ENCODE measurements around the gene PADI3. TPM values are rescaled to one million over a fixed set of nuclear protein-coding genes. Genes with fewer than 3 reads are reported as not detected.

The PADI3 gene
- total and polyA plus RNA-seq, 2 donors (not counting 3 experiments of a cell fraction or from before 2014, with no cell fraction given) = not detected

DNA sequence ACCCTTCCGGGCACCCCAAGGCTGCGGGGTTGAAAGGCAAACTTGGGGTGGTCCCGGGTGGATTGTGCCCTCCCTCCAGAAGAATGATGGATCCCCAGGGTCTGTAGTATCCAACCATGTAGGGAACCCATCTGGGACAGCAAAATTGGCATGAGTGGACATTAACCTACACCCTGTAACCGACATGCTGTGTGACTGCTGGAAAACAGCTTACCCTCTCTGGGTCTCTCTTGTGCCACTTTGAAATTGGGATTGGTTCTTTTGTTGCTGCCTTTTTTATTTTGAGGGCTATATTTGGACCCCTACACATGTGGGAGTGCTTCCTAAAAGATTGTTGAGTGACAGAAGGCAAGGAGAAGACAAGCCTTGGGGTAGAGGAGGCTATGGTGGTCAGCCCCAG lies 24.5 kb upstream of the PADI3 start:
- Histone ChIP-seq H3K9me3 (replicated peaks; ENCODE audit: control insufficient read depth, insufficient read depth, low read length) (no peaks in the 10 kb centered on the region), H3K9ac (replicated peaks; ENCODE audit: extremely low read depth, insufficient read depth, low read length) (no peak overlapping the region), H3K4me1 (ENCODE audit: control insufficient read depth, extremely low read depth, insufficient read depth, low read length) (no peaks in the 10 kb centered on the region), H3K9me1 (replicated peaks; ENCODE audit: control insufficient read depth, extremely low read depth, insufficient read depth, low read length) (no peaks in the 10 kb centered on the region), H3K79me2 (ENCODE audit: control insufficient read depth, insufficient read depth, low read length) (no peaks in the 10 kb centered on the region), H3K36me3 (ENCODE audit: control insufficient read depth in 2 of 2, extremely low read depth in 1 of 2, insufficient read depth in 2 of 2, low read length in 2 of 2) (no peaks in the 10 kb centered on the region), H2AFZ (ENCODE audit: low read depth, low read length) (no peak overlapping the region), H4K20me1 (replicated peaks; ENCODE audit: control insufficient read depth, extremely low read depth, insufficient read depth, low read length) (no peaks in the 10 kb centered on the region), H3K27me3 (ENCODE audit: control insufficient read depth in 2 of 2, insufficient read depth in 2 of 2, low read length in 2 of 2) (no peaks in the 10 kb centered on the region), H3K27ac (ENCODE audit: insufficient read depth, low read depth, low read length) (no peak overlapping the region), H3K4me2 (ENCODE audit: insufficient read depth, low read length) (no peak overlapping the region), H3K4me3 (replicated peaks in 1 of 3; ENCODE audit: insufficient read depth in 1 of 3, low read depth in 1 of 3, low read length in 3 of 3) (no peak overlapping the region)
- DNase-seq (ENCODE audit: low read depth, low spot score) (no peak), FAIRE-seq (no peak)
- TF ChIP-seq, protein P1, sequence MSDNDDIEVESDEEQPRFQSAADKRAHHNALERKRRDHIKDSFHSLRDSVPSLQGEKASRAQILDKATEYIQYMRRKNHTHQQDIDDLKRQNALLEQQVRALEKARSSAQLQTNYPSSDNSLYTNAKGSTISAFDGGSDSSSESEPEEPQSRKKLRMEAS (IDR thresholded peaks at IDR 0.05; ENCODE audit: insufficient read depth, insufficient read length) = no peak
- TF ChIP-seq, protein P2, sequence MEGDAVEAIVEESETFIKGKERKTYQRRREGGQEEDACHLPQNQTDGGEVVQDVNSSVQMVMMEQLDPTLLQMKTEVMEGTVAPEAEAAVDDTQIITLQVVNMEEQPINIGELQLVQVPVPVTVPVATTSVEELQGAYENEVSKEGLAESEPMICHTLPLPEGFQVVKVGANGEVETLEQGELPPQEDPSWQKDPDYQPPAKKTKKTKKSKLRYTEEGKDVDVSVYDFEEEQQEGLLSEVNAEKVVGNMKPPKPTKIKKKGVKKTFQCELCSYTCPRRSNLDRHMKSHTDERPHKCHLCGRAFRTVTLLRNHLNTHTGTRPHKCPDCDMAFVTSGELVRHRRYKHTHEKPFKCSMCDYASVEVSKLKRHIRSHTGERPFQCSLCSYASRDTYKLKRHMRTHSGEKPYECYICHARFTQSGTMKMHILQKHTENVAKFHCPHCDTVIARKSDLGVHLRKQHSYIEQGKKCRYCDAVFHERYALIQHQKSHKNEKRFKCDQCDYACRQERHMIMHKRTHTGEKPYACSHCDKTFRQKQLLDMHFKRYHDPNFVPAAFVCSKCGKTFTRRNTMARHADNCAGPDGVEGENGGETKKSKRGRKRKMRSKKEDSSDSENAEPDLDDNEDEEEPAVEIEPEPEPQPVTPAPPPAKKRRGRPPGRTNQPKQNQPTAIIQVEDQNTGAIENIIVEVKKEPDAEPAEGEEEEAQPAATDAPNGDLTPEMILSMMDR (IDR thresholded peaks at IDR 0.05; ENCODE audit: extremely low read depth in 1 of 2, insufficient read depth in 1 of 2, low read depth in 1 of 2, low read length in 2 of 2) = no peak
- TF ChIP-seq GATA2 (IDR thresholded peaks at IDR 0.05; ENCODE audit: insufficient read depth, insufficient read length, low read depth, low read length) (no peak), JUN (IDR thresholded peaks at IDR 0.05; ENCODE audit: borderline replicate concordance, insufficient read depth, insufficient read length, low read depth) (no peak), POLR2A (IDR thresholded peaks at IDR 0.05; ENCODE audit: low read depth, low read length) (no peak)
- ChIA-PET POLR2A (no interaction called here), CTCF (no interaction called here)
- intact Hi-C loops (cut with micrococcal nuclease) (no loop called here), dilution Hi-C loops (cut with MboI; ENCODE audit: extremely low pct_ligation_motif_present, low sequenced_read_pairs) (no loop called here)
- no TSS peak for BruUV-seq (replicated peaks)

DNA sequence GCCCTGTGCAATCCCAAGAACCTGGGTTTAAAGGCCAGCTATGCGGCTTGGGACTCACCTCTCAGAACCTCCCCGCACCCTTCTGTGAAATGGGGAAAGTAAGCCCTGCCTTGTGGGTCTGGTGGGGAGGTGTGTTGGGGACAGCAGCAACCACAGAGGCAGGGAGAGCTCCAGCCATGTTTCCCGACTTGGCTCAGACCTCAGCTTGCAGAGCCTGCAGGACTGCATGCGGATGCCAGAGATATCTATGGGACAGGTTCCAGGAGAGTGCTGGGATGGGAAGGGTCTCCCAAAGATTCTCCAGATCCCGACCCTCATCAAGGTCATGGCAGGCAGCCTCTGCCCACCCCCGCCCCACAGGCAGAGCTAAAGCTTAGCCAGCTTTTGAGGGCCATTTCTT lies 23.8 kb upstream of the PADI3 start:
- no peaks in the 10 kb centered on the region for H3K79me2 ChIP-seq (ENCODE audit: control insufficient read depth, insufficient read depth, low read length)
- H3K9me1 ChIP-seq (replicated peaks; ENCODE audit: control insufficient read depth, extremely low read depth, insufficient read depth, low read length) = no peaks in the 10 kb centered on the region
- H3K4me2 ChIP-seq (ENCODE audit: insufficient read depth, low read length) = no peak overlapping the region
- H3K27ac ChIP-seq (ENCODE audit: insufficient read depth, low read depth, low read length) = no peak overlapping the region
- H3K4me3 ChIP-seq (replicated peaks in 1 of 3; ENCODE audit: insufficient read depth in 1 of 3, low read depth in 1 of 3, low read length in 3 of 3) = no peak overlapping the region
- no peaks in the 10 kb centered on the region for H3K36me3 ChIP-seq (ENCODE audit: control insufficient read depth in 2 of 2, extremely low read depth in 1 of 2, insufficient read depth in 2 of 2, low read length in 2 of 2)
- dilution Hi-C loops (cut with MboI; ENCODE audit: extremely low pct_ligation_motif_present, low sequenced_read_pairs) (no loop called here), intact Hi-C loops (cut with micrococcal nuclease) (no loop called here)
- ChIA-PET CTCF (interaction anchor here (1.4 kb wide), 1 partner anchor 14 kb away, joined by 4 read pairs; no protein-coding TSS in a partner anchor), POLR2A (no interaction called here)
- no TSS peak for BruUV-seq (replicated peaks)
- H3K4me1 ChIP-seq (ENCODE audit: control insufficient read depth, extremely low read depth, insufficient read depth, low read length) = no peaks in the 10 kb centered on the region
- FAIRE-seq (no peak), DNase-seq (ENCODE audit: low read depth, low spot score) (no peak)
- TF ChIP-seq JUN (IDR thresholded peaks at IDR 0.05; ENCODE audit: borderline replicate concordance, insufficient read depth, insufficient read length, low read depth) (no peak), FOS (IDR thresholded peaks at IDR 0.05; ENCODE audit: borderline replicate concordance, insufficient read depth, low read length) (no peak), POLR2A (IDR thresholded peaks at IDR 0.05; ENCODE audit: low read depth, low read length) (no peak), EZH2 (IDR thresholded peaks at IDR 0.05; ENCODE audit: borderline replicate concordance, low read depth, low read length, severe bottlenecking) (no peak), POLR2AphosphoS5 (IDR thresholded peaks at IDR 0.05; ENCODE audit: insufficient read depth, low read depth, low read length) (no peak), GATA2 (IDR thresholded peaks at IDR 0.05; ENCODE audit: insufficient read depth, insufficient read length, low read depth, low read length) (no peak), MYC (IDR thresholded peaks at IDR 0.05; ENCODE audit: low read depth, low read length) (no peak)
- TF ChIP-seq, protein P2 (IDR thresholded peaks at IDR 0.05; ENCODE audit: extremely low read depth in 1 of 2, insufficient read depth in 1 of 2, low read depth in 1 of 2, low read length in 2 of 2) = no peak
- TF ChIP-seq, protein P1 (IDR thresholded peaks at IDR 0.05; ENCODE audit: insufficient read depth, insufficient read length) = no peak
- H2AFZ ChIP-seq (ENCODE audit: low read depth, low read length) = no peak overlapping the region
- no peaks in the 10 kb centered on the region for H3K9me3 ChIP-seq (replicated peaks; ENCODE audit: control insufficient read depth, insufficient read depth, low read length)
- H3K9ac ChIP-seq (replicated peaks; ENCODE audit: extremely low read depth, insufficient read depth, low read length) = no peak overlapping the region
- no peaks in the 10 kb centered on the region for H3K27me3 ChIP-seq (ENCODE audit: control insufficient read depth in 2 of 2, insufficient read depth in 2 of 2, low read length in 2 of 2)
- no peaks in the 10 kb centered on the region for H4K20me1 ChIP-seq (replicated peaks; ENCODE audit: control insufficient read depth, extremely low read depth, insufficient read depth, low read length)

Data from endothelial cell of umbilical vein (primary cell).